H1 (cell line): ENCODE results near the gene TMC4. TPM values are rescaled to one million over a fixed set of nuclear protein-coding genes. Genes with fewer than 3 reads are reported as not detected.

Experiments
- CTCF ChIA-PET: fragments of 300-600 bp; sonication (Branson Sonifier 250); formaldehyde crosslinking; loops from one replicate; lab custom pipeline; 2021; ENCODE audit not compliant: partially characterized antibody; lab: Charles Lee
- POLR2A ChIA-PET: fragments of 300-600 bp; sonication (Branson Sonifier 250); formaldehyde crosslinking; loops from one replicate; lab custom pipeline; 2021; ENCODE audit warnings: inconsistent platforms; ENCODE audit not compliant: partially characterized antibody; lab: Charles Lee
- DNase-seq, 2 experiments: peaks; one replicate each; pipeline versions ENCODE4 v3.0.0 to v3.0.0-alpha.2; 2010 to 2022; ENCODE audit warnings: low spot score in 2 of 2, low read depth in 1 of 2, mixed read lengths in 1 of 2
- FAIRE-seq: peaks from 2 replicates; lab custom pipeline; 2011; peaks lifted over from hg19 to GRCh38; lab: Jason Lieb, UNC
- H2AFZ ChIP-seq: 2 replicates; pipeline ENCODE4 v1.8.1; 2012; ENCODE audit warnings: low read length, inconsistent platforms
- H2AK5ac ChIP-seq: 2 replicates; pipeline ENCODE4 v1.6.1; 2013; ENCODE audit warnings: low read depth, low read length
- H2BK120ac ChIP-seq: replicated peaks from 2 replicates; pipeline ENCODE3; 2013; ENCODE audit warnings: low read depth, low read length, inconsistent platforms
- H2BK12ac ChIP-seq: 2 replicates; pipeline ENCODE4 v1.6.1; 2013; ENCODE audit warnings: low read depth, low read length
- H2BK15ac ChIP-seq: 2 replicates; pipeline ENCODE4 v1.6.1; 2013; ENCODE audit warnings: low read length
- H2BK20ac ChIP-seq: 2 replicates; pipeline ENCODE4 v1.6.1; 2013; ENCODE audit warnings: low read length
- H2BK5ac ChIP-seq: 2 replicates; pipeline ENCODE4 v1.6.1; 2013; ENCODE audit warnings: low read depth, low read length
- H3K14ac ChIP-seq: 2 replicates; pipeline ENCODE4 v1.6.1; 2013; ENCODE audit warnings: inconsistent platforms; ENCODE audit not compliant: insufficient read length
- H3K18ac ChIP-seq: 2 replicates; pipeline ENCODE4 v1.6.1; 2013; ENCODE audit warnings: low read length; ENCODE audit errors: extremely low read depth
- H3K23ac ChIP-seq: 2 replicates; pipeline ENCODE4 v1.6.1; 2013; ENCODE audit warnings: inconsistent platforms; ENCODE audit not compliant: insufficient read length
- H3K23me2 ChIP-seq: 2 replicates; pipeline ENCODE4 v1.6.1; 2013; ENCODE audit warnings: low read depth, low read length
- H3K27ac ChIP-seq: 2 replicates; pipeline ENCODE4 v1.6.1; 2011; ENCODE audit warnings: low read depth, low read length, inconsistent platforms
- H3K27me3 ChIP-seq, 4 experiments: replicated peaks in 1 of 4; 1 replicate in 1 of 4; 2 replicates in 3 of 4; pipeline versions ENCODE4 v1.6.1 to v1.8.1; 2011 to 2013; ENCODE audit warnings: low read length in 3 of 4, mild to moderate bottlenecking in 3 of 4, inconsistent platforms in 2 of 4, mixed read lengths in 2 of 4, moderate library complexity in 1 of 4; ENCODE audit not compliant: control insufficient read depth in 3 of 4, insufficient read depth in 3 of 4; ENCODE audit errors: extremely low read depth in 1 of 4
- H3K36me3 ChIP-seq, 4 experiments: 2 replicates each; pipeline versions ENCODE4 v1.6.1 to v1.8.1; 2011 to 2013; ENCODE audit warnings: mild to moderate bottlenecking in 4 of 4, low read length in 3 of 4, moderate library complexity in 2 of 4, control low read depth in 1 of 4, inconsistent platforms in 1 of 4; ENCODE audit not compliant: insufficient read depth in 4 of 4, control insufficient read depth in 2 of 4
- H3K4ac ChIP-seq: replicated peaks from 2 replicates; pipeline ENCODE3; 2013; ENCODE audit warnings: low read length, low read depth, mixed read lengths, inconsistent platforms; ENCODE audit not compliant: insufficient read length
- H3K4me1 ChIP-seq, 4 experiments: replicated peaks in 1 of 4; 1 replicate in 1 of 4; 2 replicates in 3 of 4; pipeline versions ENCODE4 v1.6.1 to v1.8.1; 2011 to 2013; ENCODE audit warnings: low read length in 3 of 4, inconsistent platforms in 2 of 4, mixed read lengths in 1 of 4; ENCODE audit not compliant: insufficient read depth in 4 of 4, control insufficient read depth in 3 of 4
- H3K4me2 ChIP-seq, 2 experiments: 2 replicates each; pipeline versions ENCODE4 v1.6.1 to v1.8.1; 2011 to 2013; ENCODE audit warnings: low read depth in 2 of 2, low read length in 2 of 2, control low read depth in 1 of 2, inconsistent platforms in 1 of 2, mild to moderate bottlenecking in 1 of 2; ENCODE audit not compliant: insufficient read depth in 1 of 2
- H3K4me3 ChIP-seq, 4 experiments: fragments of 200-600, 300-600 bp in 1 of 4; sonication (generic), shearing (Covaris generic), sonication (Bioruptor Twin) in 1 of 4; 2 replicates each; pipeline versions ENCODE4 v1.5.1 to v1.8.1; 2011 to 2016; ENCODE audit warnings: low read length in 4 of 4, low read depth in 3 of 4, control low read depth in 2 of 4, inconsistent platforms in 2 of 4, mild to moderate bottlenecking in 2 of 4, mixed read lengths in 1 of 4, moderate library complexity in 1 of 4; ENCODE audit not compliant: insufficient read depth in 2 of 4; ENCODE audit errors: extremely low read depth in 1 of 4
- H3K56ac ChIP-seq: replicated peaks from 2 replicates; pipeline ENCODE3; 2013; ENCODE audit warnings: low read depth, mild to moderate bottlenecking, mixed read lengths, low read length, inconsistent platforms; ENCODE audit not compliant: insufficient read length
- H3K79me1 ChIP-seq: 2 replicates; pipeline ENCODE4 v1.6.1; 2013; ENCODE audit warnings: low read depth, low read length, control low read depth
- H3K79me2 ChIP-seq, 2 experiments: 2 replicates each; pipeline versions ENCODE4 v1.6.1 to v1.8.1; 2012 to 2013; ENCODE audit warnings: low read length in 2 of 2, mild to moderate bottlenecking in 2 of 2, inconsistent platforms in 1 of 2; ENCODE audit not compliant: insufficient read depth in 2 of 2, control insufficient read depth in 1 of 2
- H3K9ac ChIP-seq, 4 experiments: replicated peaks in 1 of 4; 1 replicate in 1 of 4; 2 replicates in 3 of 4; pipeline versions ENCODE4 v1.6.1 to v1.8.1; 2011 to 2013; ENCODE audit warnings: low read depth in 3 of 4, low read length in 3 of 4, control low read depth in 2 of 4, mild to moderate bottlenecking in 2 of 4, moderate library complexity in 2 of 4, inconsistent platforms in 1 of 4; ENCODE audit errors: extremely low read depth in 1 of 4
- H3K9me3 ChIP-seq, 2 experiments: 2 replicates each; pipeline versions ENCODE4 v1.6.1 to v1.8.1; 2012 to 2013; ENCODE audit warnings: mild to moderate bottlenecking in 2 of 2, moderate library complexity in 2 of 2, control low read depth in 1 of 2, inconsistent platforms in 1 of 2, low read depth in 1 of 2, low read length in 1 of 2, mixed read lengths in 1 of 2; ENCODE audit not compliant: insufficient read depth in 2 of 2
- H4K20me1 ChIP-seq, 2 experiments: replicated peaks in 1 of 2; 2 replicates each; pipeline versions ENCODE3 to v1.8.1; 2011 to 2013; ENCODE audit warnings: inconsistent platforms in 2 of 2, low read length in 2 of 2, mild to moderate bottlenecking in 1 of 2; ENCODE audit not compliant: insufficient read depth in 2 of 2, control insufficient read depth in 1 of 2
- H4K5ac ChIP-seq: 2 replicates; pipeline ENCODE4 v1.6.1; 2013; ENCODE audit warnings: low read length, low read depth, mixed read lengths, inconsistent platforms; ENCODE audit not compliant: insufficient read length
- H4K8ac ChIP-seq: 2 replicates; pipeline ENCODE4 v1.8.0; 2013; ENCODE audit warnings: mild to moderate bottlenecking, moderate library complexity, low read length, inconsistent platforms; ENCODE audit not compliant: insufficient read depth; ENCODE audit errors: extremely low read depth
- H4K91ac ChIP-seq: replicated peaks from 2 replicates; pipeline ENCODE3; 2013; ENCODE audit warnings: low read length, mixed read lengths, inconsistent platforms; ENCODE audit not compliant: insufficient read length
- CBX8 ChIP-seq: fragments of 300-800, 300-1000 bp; sonication (generic); IDR thresholded peaks from 2 replicates; pipeline ENCODE4 v1.7.1; 2016; ENCODE audit warnings: low read depth, low read length, borderline replicate concordance
- CREB1 ChIP-seq: IDR thresholded peaks from 2 replicates; pipeline ENCODE4 v1.6.1; 2012; ENCODE audit warnings: inconsistent platforms
- EP300 ChIP-seq, 2 experiments: IDR thresholded peaks; 1 replicate in 1 of 2; 2 replicates in 1 of 2; pipeline ENCODE4 v1.6.1; 2011 to 2012; ENCODE audit warnings: low read depth in 2 of 2, low read length in 2 of 2, mild to moderate bottlenecking in 2 of 2, borderline replicate concordance in 1 of 2, inconsistent platforms in 1 of 2, moderate library complexity in 1 of 2
- GTF2F1 ChIP-seq: IDR thresholded peaks from 2 replicates; pipeline ENCODE4 v1.6.1; 2012; ENCODE audit warnings: low read depth, low read length, improper control_type of control experiment, borderline replicate concordance
- HDAC2 ChIP-seq, 2 experiments: fragments of 300-600 bp in 1 of 2; sonication (generic) in 1 of 2; IDR thresholded peaks; 2 replicates each; pipeline ENCODE4 v1.6.1; 2011 to 2012; ENCODE audit warnings: low read depth in 2 of 2, low read length in 2 of 2, mild to moderate bottlenecking in 2 of 2, moderate library complexity in 2 of 2, borderline replicate concordance in 1 of 2, inconsistent platforms in 1 of 2
- KDM4A ChIP-seq: IDR thresholded peaks from one replicate; pipeline ENCODE4 v1.7.1; 2012; ENCODE audit warnings: low read depth, mild to moderate bottlenecking, moderate library complexity, low read length, inconsistent platforms; ENCODE audit not compliant: severe bottlenecking
- NRF1 ChIP-seq: IDR thresholded peaks from 2 replicates; pipeline ENCODE4 v1.6.1; 2011; ENCODE audit warnings: mild to moderate bottlenecking, low read depth, low read length, improper control_type of control experiment
- RNF2 ChIP-seq: fragments of 200-900, 300-1000 bp; sonication (generic); IDR thresholded peaks from 2 replicates; pipeline ENCODE4 v1.7.1; 2016; ENCODE audit warnings: borderline replicate concordance, low read depth, mild to moderate bottlenecking, antibody characterized with exemption, low read length; ENCODE audit not compliant: poor library complexity, severe bottlenecking; ENCODE audit errors: missing control alignments
- SAP30 ChIP-seq: fragments of 300-600 bp; sonication (generic); IDR thresholded peaks from 2 replicates; pipeline ENCODE4 v1.7.1; 2012; ENCODE audit warnings: low read length, moderate library complexity, mild to moderate bottlenecking, inconsistent platforms; ENCODE audit not compliant: insufficient read depth, insufficient replicate concordance
- SP1 ChIP-seq: IDR thresholded peaks from 2 replicates; pipeline ENCODE4 v1.6.1; 2011; ENCODE audit warnings: low read depth, low read length
- SP4 ChIP-seq: IDR thresholded peaks from 2 replicates; pipeline ENCODE4 v1.6.1; 2012; ENCODE audit warnings: low read length, inconsistent platforms
- TAF7 ChIP-seq: optimal IDR thresholded peaks from 2 replicates; pipeline ENCODE3; 2011; ENCODE audit warnings: low read depth, mild to moderate bottlenecking, inconsistent platforms, low read length, moderate library complexity, borderline replicate concordance
- ZNF274 ChIP-seq: IDR thresholded peaks from 2 replicates; pipeline ENCODE4 v1.7.0; 2012; ENCODE audit warnings: low read length, borderline replicate concordance; ENCODE audit errors: extremely low read depth
- WGBS, 2 experiments: shearing (Covaris generic) in 1 of 2; methylation state at CpG; one replicate each; pipeline versions ENCODE4 v1.1.6 to v1.1.7; 2013 to 2015; ENCODE audit warnings: low lambda C conversion rate in 2 of 2, mixed read lengths in 2 of 2, inconsistent platforms in 1 of 2, low coverage in 1 of 2, missing lambda C conversion rate in 1 of 2; ENCODE audit not compliant: insufficient replicate concordance in 2 of 2, insufficient coverage in 1 of 2, insufficient read length in 1 of 2; ENCODE audit errors: extremely low coverage in 1 of 2, missing lambda C conversion rate in 1 of 2; 5-methylcytosine and 5-hydroxymethylcytosine counted together
- polyA plus RNA-seq, 7 experiments: library from polyadenylated mRNA; depleted of rRNA in 3 of 7; stranded (reverse) in 5 of 7; unstranded in 2 of 7; fragments of >200 nt in 5 of 7; fragments of 200-250 nt in 2 of 7; gene quantifications; 1 replicate in 5 of 7; 2 replicates in 1 of 7; 4 replicates in 1 of 7; pipeline versions ENCODE4 v1.2.1 to v1.2.3, GENCODE V29; 2011 to 2013; ENCODE audit warnings: missing spikeins in 2 of 7, mixed read lengths in 2 of 7
- total RNA-seq: library from RNA; stranded (reverse); fragmentation: NEBNext Ultra II Directional; extraction: Animal tissue kit (Norgen Biotek cat#: 25700); gene quantifications from 2 replicates; pipeline ENCODE4 v1.2.1, GENCODE V29; 2021

The TMC4 gene
- total and polyA plus RNA-seq, 2 of the 8 experiments (the other 6 are each of a cell fraction or from before 2014, with no cell fraction given) = 5.5 to 6.3 TPM

DNA sequence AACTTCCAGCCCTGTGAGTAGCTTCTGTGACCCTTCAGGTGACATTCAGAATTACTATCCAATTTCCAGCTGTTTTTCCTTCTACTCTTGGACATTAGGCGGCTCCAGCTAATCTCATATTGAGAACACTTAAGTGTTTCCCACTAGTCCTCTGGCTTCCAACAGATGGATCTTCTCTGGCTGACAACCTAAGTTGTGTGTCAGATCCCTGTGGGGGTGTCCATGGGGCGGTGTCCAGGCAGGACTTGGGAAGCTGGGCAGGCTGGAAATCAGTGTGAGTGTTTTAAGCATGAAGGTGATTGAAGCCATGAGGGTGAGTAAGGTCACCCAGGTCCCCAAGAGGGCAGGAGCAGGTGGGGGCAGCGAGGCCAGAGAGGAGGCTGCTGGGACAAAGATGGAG lies 25.3 kb downstream of the TMC4 start:
- Histone ChIP-seq H3K4me2 (no peak overlapping the region), H2BK12ac (no peak overlapping the region), H3K4ac (no peak overlapping the region), H3K27me3 (no peaks in the 10 kb centered on the region), H3K4me1 (no peaks in the 10 kb centered on the region), H2BK5ac (no peak overlapping the region), H2BK20ac (no peak overlapping the region), H3K23me2 (no peaks in the 10 kb centered on the region), H3K4me3 (no peak overlapping the region), H4K8ac (no peak overlapping the region), H4K5ac (no peak overlapping the region), H2AK5ac (no peak overlapping the region), H3K79me1 (peaks cover 3% of the 10 kb centered on the region; the same call in 1 of the 2 replicates), H3K9ac (no peak overlapping the region; a peak in 1 of 7 replicates), H3K27ac (no peak overlapping the region), H3K9me3 (no peaks in the 10 kb centered on the region), H3K23ac (no peak overlapping the region), H4K20me1 (peaks cover 20 to 39% of the 10 kb centered on the region in 2 experiments), H2AFZ (no peak overlapping the region), H3K14ac (no peak overlapping the region), H3K36me3 (peaks cover 53 to 95% (median 85%) of the 10 kb centered on the region in 4 experiments), H3K18ac (no peak overlapping the region), H2BK120ac (no peak overlapping the region), H3K79me2 (peaks cover 0 to 3% of the 10 kb centered on the region in 2 experiments; a peak in 1 of 4 replicates), H2BK15ac (no peak overlapping the region), H3K56ac (no peak overlapping the region), H4K91ac (no peak overlapping the region)
- ChIA-PET POLR2A (interaction anchor here (0.8 to 14.8 kb wide), 6 partner anchors 9 to 55 kb away, joined by 3 to 348 read pairs (median 3); partner anchors contain the start of genes CNOT3 and LENG1), CTCF (interaction anchor here (1.1 to 2.3 kb wide), 2 partner anchors 9 kb away, joined by 3 to 6 read pairs; no protein-coding TSS in a partner anchor)
- no peak for DNase-seq
- 83% methylated on average over 3 of the region's 3 CpGs; no CpG with 5 or more reads in 1 of the 2 experiments for WGBS, 2 experiments
- no peak for FAIRE-seq
- TF ChIP-seq TAF7 (no peak), CREB1 (no peak), SP1 (no peak), GTF2F1 (no peak), CBX8 (no peak), SP4 (no peak), NRF1 (no peak), KDM4A (no peak), HDAC2 (IDR thresholded peaks at IDR 0.05; ENCODE audit: borderline replicate concordance in 1 of 2, low read depth in 2 of 2, low read length in 2 of 2) (no peak), ZNF274 (no peak), RNF2 (no peak), EP300 (IDR thresholded peaks at IDR 0.05; ENCODE audit: borderline replicate concordance in 1 of 2, low read depth in 2 of 2, low read length in 2 of 2) (no peak), SAP30 (no peak)
